K562 (cell line): ENCODE data around the gene MVB12B. TPM values are rescaled to one million over a fixed set of nuclear protein-coding genes. Genes with fewer than 3 reads are reported as not detected.

Experiments used
- ATAC-seq: fragments of 200-7000 bp; cut with Tn5 transposase; 3 replicates; pipeline ENCODE4 v1.9.1; 2020; ENCODE audit warnings: moderate library complexity
- BruUV-seq: library from RNA; stranded (reverse); fragments of 400-500 nt; replicated peaks from 2 replicates; lab custom pipeline; 2021; lab: Mats Ljungman, UMichigan
- CTCF ChIA-PET: fragments of 300-600 bp; formaldehyde crosslinking; extraction: SDS; loops from one replicate; lab custom pipeline; 2021; ENCODE audit warnings: low intra/inter-chr PET ratio; lab: Yijun Ruan, JAX
- POLR2A ChIA-PET: fragments of 300-600, 350-650 bp; sonication (Branson Sonifier 250); formaldehyde crosslinking; extraction: SDS; loops from one replicate; lab custom pipeline; 2021; ENCODE audit warnings: antibody characterized with exemption, inconsistent platforms; lab: Yijun Ruan, JAX
- DNase-seq, 4 experiments: peaks; one replicate each; pipeline versions ENCODE4 v3.0.0 to v3.0.0-alpha.2; 2011 to 2018; ENCODE audit warnings: low spot score in 3 of 4, mixed read lengths in 3 of 4; ENCODE audit errors: extremely low read depth in 1 of 4
- FAIRE-seq: peaks from 2 replicates; lab custom pipeline; 2011; peaks lifted over from hg19 to GRCh38; lab: Jason Lieb, UNC
- H2AFZ ChIP-seq: 2 replicates; pipeline ENCODE4 v1.6.0; 2011; ENCODE audit warnings: low read depth, low read length, control low read depth, inconsistent platforms
- H3K27ac ChIP-seq: fragments of 200-600 bp; 3 replicates; pipeline ENCODE4 v1.8.0; 2011; ENCODE audit warnings: low read depth, mild to moderate bottlenecking, control low read depth, inconsistent platforms, low read length, moderate library complexity, mixed read lengths; ENCODE audit errors: extremely low read depth
- H3K27me3 ChIP-seq, 2 experiments: fragments of 300-600 bp in 1 of 2; 2 replicates in 1 of 2; 3 replicates in 1 of 2; pipeline versions ENCODE4 v1.6.0 to v1.8.0; 2011; ENCODE audit warnings: inconsistent platforms in 2 of 2, low read length in 2 of 2, mild to moderate bottlenecking in 1 of 2, mixed read lengths in 1 of 2, moderate library complexity in 1 of 2; ENCODE audit not compliant: control insufficient read depth in 2 of 2, insufficient read depth in 2 of 2
- H3K36me3 ChIP-seq: fragments of 300-600 bp; 3 replicates; pipeline ENCODE4 v1.8.0; 2011; ENCODE audit warnings: mild to moderate bottlenecking, low read length, inconsistent platforms; ENCODE audit not compliant: control insufficient read depth, insufficient read depth
- H3K4me1 ChIP-seq, 2 experiments: fragments of 200-600 bp in 1 of 2; replicated peaks in 1 of 2; 2 replicates in 1 of 2; 3 replicates in 1 of 2; pipeline versions ENCODE4 v1.5.1 to v1.8.0; 2011; ENCODE audit warnings: inconsistent platforms in 2 of 2, low read length in 2 of 2, mild to moderate bottlenecking in 1 of 2, mixed read lengths in 1 of 2, moderate library complexity in 1 of 2; ENCODE audit not compliant: control insufficient read depth in 2 of 2, insufficient read depth in 2 of 2
- H3K4me2 ChIP-seq: 2 replicates; pipeline ENCODE4 v1.6.1; 2011; ENCODE audit warnings: low read length, control low read depth, inconsistent platforms, mixed read lengths; ENCODE audit not compliant: insufficient read depth
- H3K4me3 ChIP-seq: fragments of 200-600 bp; sonication (generic), shearing (Covaris generic); 2 replicates; pipeline ENCODE4 v1.5.1; 2016; ENCODE audit warnings: control low read depth, inconsistent platforms
- H3K79me2 ChIP-seq: fragments of 200-600 bp; 3 replicates; pipeline ENCODE4 v1.8.0; 2011; ENCODE audit warnings: low read length, inconsistent platforms; ENCODE audit not compliant: control insufficient read depth, insufficient read depth
- H3K9ac ChIP-seq, 2 experiments: 2 replicates each; pipeline versions ENCODE4 v1.6.0 to v1.6.1; 2011; ENCODE audit warnings: low read depth in 2 of 2, low read length in 2 of 2, control low read depth in 1 of 2, inconsistent platforms in 1 of 2, mild to moderate bottlenecking in 1 of 2, mixed read lengths in 1 of 2; ENCODE audit not compliant: insufficient read depth in 1 of 2
- H3K9me1 ChIP-seq: one replicate; pipeline ENCODE4 v1.6.0; 2011; ENCODE audit warnings: inconsistent platforms, mild to moderate bottlenecking, low read length, moderate library complexity; ENCODE audit not compliant: control insufficient read depth, insufficient read depth
- H3K9me3 ChIP-seq: replicated peaks from 2 replicates; pipeline ENCODE4 v1.5.1; 2011; ENCODE audit warnings: low read depth, low read length, inconsistent platforms; ENCODE audit not compliant: control insufficient read depth, insufficient read depth
- H4K20me1 ChIP-seq: replicated peaks from 2 replicates; pipeline ENCODE4 v1.6.1; 2011; ENCODE audit warnings: low read length, inconsistent platforms, mixed read lengths; ENCODE audit not compliant: control insufficient read depth, insufficient read depth
- CHD2 ChIP-seq: IDR thresholded peaks from 2 replicates; pipeline ENCODE4 v1.6.1; 2011; ENCODE audit warnings: low read depth, low read length
- HDAC6 ChIP-seq: IDR thresholded peaks from 2 replicates; pipeline ENCODE4 v1.6.1; 2012; ENCODE audit warnings: low read depth, mild to moderate bottlenecking, control low read depth, inconsistent platforms, low read length, moderate library complexity
- MCM2 ChIP-seq: fragments of 450-650 bp; IDR thresholded peaks from 2 replicates; pipeline ENCODE4 v1.6.1; 2017; ENCODE audit warnings: low read depth, mild to moderate bottlenecking
- MEF2A ChIP-seq: IDR thresholded peaks from 2 replicates; pipeline ENCODE4 v1.6.1; 2011; ENCODE audit warnings: low read depth, mild to moderate bottlenecking, low read length, moderate library complexity; ENCODE audit not compliant: control insufficient read depth
- MIER1 ChIP-seq: fragments of 450-650 bp; IDR thresholded peaks from 2 replicates; pipeline ENCODE4 v1.6.1; 2016; ENCODE audit warnings: antibody characterized with exemption, mild to moderate bottlenecking, low read depth
- SP2 ChIP-seq: IDR thresholded peaks from 2 replicates; pipeline ENCODE4 v1.6.1; 2011; ENCODE audit warnings: mild to moderate bottlenecking, low read depth, low read length, moderate library complexity; ENCODE audit not compliant: poor library complexity, severe bottlenecking; ENCODE audit errors: extremely low read depth
- TBL1XR1 ChIP-seq, 2 experiments: IDR thresholded peaks; 2 replicates each; pipeline ENCODE4 v1.6.1; 2012; ENCODE audit warnings: improper control_type of control experiment in 2 of 2, low read length in 2 of 2, mild to moderate bottlenecking in 1 of 2
- ZNF184 ChIP-seq: sonication (generic); formaldehyde crosslinking; IDR thresholded peaks from 2 replicates; pipeline ENCODE4 v1.5.0; 2020; ENCODE audit warnings: missing genetic modification reagents
- ZNF41 ChIP-seq: fragments of 250-450 bp; sonication (Bioruptor Pico); conservative IDR thresholded peaks from 2 replicates; pipeline ENCODE4 v1.4.0; 2020; ENCODE audit warnings: mild to moderate bottlenecking
- WGBS: fragments of 100-300 bp; shearing (Covaris generic); methylation state at CpG from one replicate; pipeline ENCODE4 v1.1.6; 2016; ENCODE audit warnings: low coverage, mixed read lengths; ENCODE audit not compliant: insufficient coverage; ENCODE audit errors: missing lambda C conversion rate; 5-methylcytosine and 5-hydroxymethylcytosine counted together
- in situ Hi-C: fragments of 300-500 bp; cut with MboI; formaldehyde crosslinking; loops from 4 replicates; pipeline ENCODE4 v1.15.0; 2018; ENCODE audit warnings: inconsistent platforms, mixed read lengths
- intact Hi-C: fragments of 100-400 bp; cut with micrococcal nuclease; formaldehyde crosslinking; loops from 2 replicates; pipeline ENCODE4 v1.14.2; 2022
- polyA plus RNA-seq, 8 experiments: library from polyadenylated mRNA; depleted of rRNA in 4 of 8; stranded (reverse) in 5 of 8; unstranded in 3 of 8; fragments of >200 nt; fragmentation: Nextera tagmentation in 2 of 8; fragmentation: Illumina TruSeq in 1 of 8; extraction: Ambion mirVana in 2 of 8; extraction: Trizol in 1 of 8; gene quantifications; 2 replicates each; pipeline versions ENCODE4 v1.2.1 to v1.2.3, GENCODE V29; 2011 to 2014; ENCODE audit warnings: inconsistent platforms in 1 of 8, missing spikeins in 1 of 8
- total RNA-seq, 7 experiments: library from RNA; depleted of rRNA in 6 of 7; stranded (reverse); fragments of >200 nt in 6 of 7; fragmentation: Illumina TruSeq in 2 of 7; extraction: Trizol in 2 of 7; gene quantifications; 2 replicates each; pipeline versions ENCODE4 v1.2.1 to v1.2.3, GENCODE V29; 2011 to 2021; ENCODE audit warnings: low replicate concordance in 1 of 7
- TF ChIP-seq, protein P1 (sequence below), 3 experiments: IDR thresholded peaks in 2 of 3; conservative IDR thresholded peaks in 1 of 3; 2 replicates each; pipeline ENCODE4 v1.5.1; 2011 to 2012; ENCODE audit warnings: low read length in 3 of 3, mild to moderate bottlenecking in 3 of 3, control low read depth in 2 of 3, improper control_type of control experiment in 1 of 3, inconsistent platforms in 1 of 3, low read depth in 1 of 3, mixed read lengths in 1 of 3, moderate library complexity in 1 of 3; ENCODE audit not compliant: insufficient read depth in 2 of 3
- TF ChIP-seq, protein P2 (sequence below): fragments of 450-650 bp; IDR thresholded peaks from 2 replicates; pipeline ENCODE4 v1.7.0; 2016; ENCODE audit warnings: borderline replicate concordance

The MVB12B gene
- total and polyA plus RNA-seq, 9 of the 15 experiments (the other 6 are each of a cell fraction or from before 2014, with no cell fraction given), result not detected

DNA sequence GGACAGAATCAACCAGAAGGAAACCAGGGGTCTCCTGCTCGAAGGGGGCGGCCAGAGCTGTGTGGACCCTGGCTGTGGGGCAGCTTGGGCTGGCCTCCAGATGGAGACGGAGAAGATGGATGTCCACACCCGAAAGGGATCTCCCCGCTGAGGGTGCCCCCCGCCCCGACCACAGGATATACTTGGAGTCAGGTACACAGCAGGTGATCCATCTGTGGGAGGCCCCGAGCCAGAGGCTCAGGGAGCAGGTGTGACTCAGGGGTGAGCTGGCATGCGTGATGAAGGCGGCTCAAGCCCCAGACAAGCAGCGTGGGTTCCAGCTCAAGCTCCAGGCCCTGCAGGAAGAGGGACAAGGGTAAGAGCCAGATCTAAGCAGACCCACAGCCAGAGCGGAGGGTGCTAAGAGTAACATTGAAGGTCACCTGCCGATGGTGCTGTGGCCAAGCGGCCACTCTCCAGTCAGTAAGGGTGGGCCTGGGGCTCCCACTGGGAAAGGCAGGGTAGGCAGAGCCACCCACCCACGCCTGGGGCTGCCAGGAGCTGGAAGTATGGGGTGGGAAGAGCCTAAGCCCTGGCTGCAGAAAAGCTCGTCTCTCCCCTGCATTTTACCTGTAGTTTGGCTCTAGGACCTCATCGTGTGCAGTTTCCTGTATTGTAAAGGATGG lies 30.6 kb upstream of the MVB12B start:
- Histone ChIP-seq H3K4me3 (no peak overlapping the region), H3K9ac (no peak overlapping the region), H3K36me3 (no peaks in the 10 kb centered on the region), H3K79me2 (no peaks in the 10 kb centered on the region), H3K4me1 (peaks cover 0 to 5% of the 10 kb centered on the region in 2 experiments; a peak in 1 of 5 replicates), H3K4me2 (no peak overlapping the region), H3K9me3 (no peaks in the 10 kb centered on the region), H2AFZ (no peak overlapping the region), H3K9me1 (no peaks in the 10 kb centered on the region), H3K27me3 (peaks cover 0 to 22% of the 10 kb centered on the region in 2 experiments; a peak in 3 of 5 replicates)
- CTCF ChIA-PET, result no interaction called here
- DNase-seq (no peak), FAIRE-seq (no peak), ATAC-seq (no peak)
- POLR2A ChIA-PET, result interaction anchor here (0.6 to 0.7 kb wide), 3 partner anchors 46 to 190 kb away, joined by 3 read pairs; no protein-coding TSS in a partner anchor
- WGBS, result under 1% methylated on average over 11 of the region's 17 CpGs
- in situ Hi-C loops, result no loop called here
- TF ChIP-seq ZNF41 (CRISPR knock-in tag) (no peak), SP2 (no peak)
- TF ChIP-seq, all 486 proteins: peak for 0
- Histone ChIP-seq H4K20me1 (peaks cover 4% of the 10 kb centered on the region; the same call in 1 of the 2 replicates), H3K27ac (no peak overlapping the region)
- intact Hi-C loops, result no loop called here
- no TSS peak for BruUV-seq

DNA sequence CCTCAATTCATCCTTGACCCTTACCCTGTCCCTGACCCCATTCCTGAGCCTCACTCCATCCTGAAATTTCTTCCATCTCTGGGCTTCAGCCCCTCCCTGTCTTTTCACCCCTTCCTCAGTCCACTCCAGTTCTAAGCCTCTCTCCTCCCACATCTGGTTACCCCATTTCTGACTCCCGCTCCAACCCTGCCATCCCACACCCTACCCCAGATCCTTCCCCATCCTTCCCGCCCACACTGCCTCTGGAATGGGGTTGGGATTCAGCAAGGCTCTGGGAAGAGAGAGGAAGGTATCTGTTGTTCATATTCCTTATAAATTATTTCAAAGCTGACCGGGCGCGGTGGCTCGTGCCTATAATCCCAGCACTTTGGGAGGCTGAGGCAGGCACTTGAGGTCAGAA lies 29.9 kb upstream of the MVB12B start:
- Histone ChIP-seq H3K27ac (no peak overlapping the region), H3K27me3 (peaks cover 0 to 22% of the 10 kb centered on the region in 2 experiments; a peak in 3 of 5 replicates), H3K36me3 (no peaks in the 10 kb centered on the region), H3K9me1 (no peaks in the 10 kb centered on the region), H4K20me1 (peaks cover 4% of the 10 kb centered on the region; the same call in 1 of the 2 replicates), H3K9ac (no peak overlapping the region), H3K9me3 (no peaks in the 10 kb centered on the region), H3K4me2 (no peak overlapping the region), H3K79me2 (no peaks in the 10 kb centered on the region), H3K4me1 (peaks cover 0 to 5% of the 10 kb centered on the region in 2 experiments; a peak in 1 of 5 replicates), H2AFZ (no peak overlapping the region), H3K4me3 (no peak overlapping the region)
- 0% methylated on average over 5 of the region's 6 CpGs for WGBS
- DNase-seq, result no peak
- in situ Hi-C loops, result no loop called here
- ChIA-PET POLR2A (interaction anchor here (0.7 kb wide), 1 partner anchor 139 kb away, joined by 3 read pairs; no protein-coding TSS in a partner anchor), CTCF (no interaction called here)
- no peak for FAIRE-seq
- BruUV-seq, result no TSS peak
- intact Hi-C loops, result no loop called here
- no peak for ATAC-seq
- TF ChIP-seq MEF2A (no peak), ZNF184 (CRISPR knock-in tag) (no peak), CHD2 (no peak), HDAC6 (no peak), MCM2 (no peak), MIER1 (no peak), TBL1XR1 (IDR thresholded peaks at IDR 0.05; ENCODE audit: low read length in 2 of 2) (no peak)
- TF ChIP-seq, protein P1, sequence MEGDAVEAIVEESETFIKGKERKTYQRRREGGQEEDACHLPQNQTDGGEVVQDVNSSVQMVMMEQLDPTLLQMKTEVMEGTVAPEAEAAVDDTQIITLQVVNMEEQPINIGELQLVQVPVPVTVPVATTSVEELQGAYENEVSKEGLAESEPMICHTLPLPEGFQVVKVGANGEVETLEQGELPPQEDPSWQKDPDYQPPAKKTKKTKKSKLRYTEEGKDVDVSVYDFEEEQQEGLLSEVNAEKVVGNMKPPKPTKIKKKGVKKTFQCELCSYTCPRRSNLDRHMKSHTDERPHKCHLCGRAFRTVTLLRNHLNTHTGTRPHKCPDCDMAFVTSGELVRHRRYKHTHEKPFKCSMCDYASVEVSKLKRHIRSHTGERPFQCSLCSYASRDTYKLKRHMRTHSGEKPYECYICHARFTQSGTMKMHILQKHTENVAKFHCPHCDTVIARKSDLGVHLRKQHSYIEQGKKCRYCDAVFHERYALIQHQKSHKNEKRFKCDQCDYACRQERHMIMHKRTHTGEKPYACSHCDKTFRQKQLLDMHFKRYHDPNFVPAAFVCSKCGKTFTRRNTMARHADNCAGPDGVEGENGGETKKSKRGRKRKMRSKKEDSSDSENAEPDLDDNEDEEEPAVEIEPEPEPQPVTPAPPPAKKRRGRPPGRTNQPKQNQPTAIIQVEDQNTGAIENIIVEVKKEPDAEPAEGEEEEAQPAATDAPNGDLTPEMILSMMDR (IDR thresholded peaks at IDR 0.05 in 2 of 3, conservative IDR thresholded peaks at IDR 0.05 in 1 of 3; ENCODE audit: insufficient read depth in 2 of 3, low read depth in 1 of 3, low read length in 3 of 3), result no peak
- TF ChIP-seq, protein P2, sequence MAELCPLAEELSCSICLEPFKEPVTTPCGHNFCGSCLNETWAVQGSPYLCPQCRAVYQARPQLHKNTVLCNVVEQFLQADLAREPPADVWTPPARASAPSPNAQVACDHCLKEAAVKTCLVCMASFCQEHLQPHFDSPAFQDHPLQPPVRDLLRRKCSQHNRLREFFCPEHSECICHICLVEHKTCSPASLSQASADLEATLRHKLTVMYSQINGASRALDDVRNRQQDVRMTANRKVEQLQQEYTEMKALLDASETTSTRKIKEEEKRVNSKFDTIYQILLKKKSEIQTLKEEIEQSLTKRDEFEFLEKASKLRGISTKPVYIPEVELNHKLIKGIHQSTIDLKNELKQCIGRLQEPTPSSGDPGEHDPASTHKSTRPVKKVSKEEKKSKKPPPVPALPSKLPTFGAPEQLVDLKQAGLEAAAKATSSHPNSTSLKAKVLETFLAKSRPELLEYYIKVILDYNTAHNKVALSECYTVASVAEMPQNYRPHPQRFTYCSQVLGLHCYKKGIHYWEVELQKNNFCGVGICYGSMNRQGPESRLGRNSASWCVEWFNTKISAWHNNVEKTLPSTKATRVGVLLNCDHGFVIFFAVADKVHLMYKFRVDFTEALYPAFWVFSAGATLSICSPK, result no peak
